PFSK-1 (cell line): ENCODE data around the gene GOLIM4.

Source experiments
- FOXP2 ChIP-seq: optimal IDR thresholded peaks from 2 replicates; pipeline ENCODE3; 2011; ENCODE audit warnings: borderline replicate concordance, control low read depth, inconsistent platforms; ENCODE audit not compliant: insufficient read depth; ENCODE audit errors: extremely low read length, extremely low read depth
- POLR2AphosphoS5 ChIP-seq: IDR thresholded peaks from 2 replicates; pipeline ENCODE4 v1.6.1; 2012; ENCODE audit warnings: low read depth, mild to moderate bottlenecking, control low read depth, low read length, moderate library complexity
- SIN3A ChIP-seq: IDR thresholded peaks from 2 replicates; pipeline ENCODE4 v1.6.1; 2012; ENCODE audit warnings: mild to moderate bottlenecking, low read length, moderate library complexity, borderline replicate concordance; ENCODE audit not compliant: insufficient read depth
- TAF1 ChIP-seq: IDR thresholded peaks from 2 replicates; pipeline ENCODE4 v1.6.1; 2012; ENCODE audit warnings: low read length, control low read depth, borderline replicate concordance; ENCODE audit not compliant: insufficient read depth
- TF ChIP-seq, protein P1 (sequence below), 2 experiments: IDR thresholded peaks; 2 replicates each; pipeline versions ENCODE4 v1.6.1 to v1.8.0; 2011 to 2012; ENCODE audit warnings: low read depth in 2 of 2, low read length in 2 of 2, control low read depth in 1 of 2, inconsistent platforms in 1 of 2, mild to moderate bottlenecking in 1 of 2, moderate library complexity in 1 of 2; ENCODE audit not compliant: insufficient read depth in 1 of 2

The GOLIM4 gene

GRCh38 chr3:168051531-168052471 is 43.9 kb downstream of the GOLIM4 start:
- no peak for TF ChIP-seq SIN3A
- TF ChIP-seq, protein P1, sequence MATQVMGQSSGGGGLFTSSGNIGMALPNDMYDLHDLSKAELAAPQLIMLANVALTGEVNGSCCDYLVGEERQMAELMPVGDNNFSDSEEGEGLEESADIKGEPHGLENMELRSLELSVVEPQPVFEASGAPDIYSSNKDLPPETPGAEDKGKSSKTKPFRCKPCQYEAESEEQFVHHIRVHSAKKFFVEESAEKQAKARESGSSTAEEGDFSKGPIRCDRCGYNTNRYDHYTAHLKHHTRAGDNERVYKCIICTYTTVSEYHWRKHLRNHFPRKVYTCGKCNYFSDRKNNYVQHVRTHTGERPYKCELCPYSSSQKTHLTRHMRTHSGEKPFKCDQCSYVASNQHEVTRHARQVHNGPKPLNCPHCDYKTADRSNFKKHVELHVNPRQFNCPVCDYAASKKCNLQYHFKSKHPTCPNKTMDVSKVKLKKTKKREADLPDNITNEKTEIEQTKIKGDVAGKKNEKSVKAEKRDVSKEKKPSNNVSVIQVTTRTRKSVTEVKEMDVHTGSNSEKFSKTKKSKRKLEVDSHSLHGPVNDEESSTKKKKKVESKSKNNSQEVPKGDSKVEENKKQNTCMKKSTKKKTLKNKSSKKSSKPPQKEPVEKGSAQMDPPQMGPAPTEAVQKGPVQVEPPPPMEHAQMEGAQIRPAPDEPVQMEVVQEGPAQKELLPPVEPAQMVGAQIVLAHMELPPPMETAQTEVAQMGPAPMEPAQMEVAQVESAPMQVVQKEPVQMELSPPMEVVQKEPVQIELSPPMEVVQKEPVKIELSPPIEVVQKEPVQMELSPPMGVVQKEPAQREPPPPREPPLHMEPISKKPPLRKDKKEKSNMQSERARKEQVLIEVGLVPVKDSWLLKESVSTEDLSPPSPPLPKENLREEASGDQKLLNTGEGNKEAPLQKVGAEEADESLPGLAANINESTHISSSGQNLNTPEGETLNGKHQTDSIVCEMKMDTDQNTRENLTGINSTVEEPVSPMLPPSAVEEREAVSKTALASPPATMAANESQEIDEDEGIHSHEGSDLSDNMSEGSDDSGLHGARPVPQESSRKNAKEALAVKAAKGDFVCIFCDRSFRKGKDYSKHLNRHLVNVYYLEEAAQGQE (IDR thresholded peaks at IDR 0.05; ENCODE audit: insufficient read depth in 1 of 2, low read depth in 2 of 2, low read length in 2 of 2): no peak
- no peak for TF ChIP-seq FOXP2
- TF ChIP-seq POLR2AphosphoS5: no peak
- no peak for TF ChIP-seq TAF1

DNA sequence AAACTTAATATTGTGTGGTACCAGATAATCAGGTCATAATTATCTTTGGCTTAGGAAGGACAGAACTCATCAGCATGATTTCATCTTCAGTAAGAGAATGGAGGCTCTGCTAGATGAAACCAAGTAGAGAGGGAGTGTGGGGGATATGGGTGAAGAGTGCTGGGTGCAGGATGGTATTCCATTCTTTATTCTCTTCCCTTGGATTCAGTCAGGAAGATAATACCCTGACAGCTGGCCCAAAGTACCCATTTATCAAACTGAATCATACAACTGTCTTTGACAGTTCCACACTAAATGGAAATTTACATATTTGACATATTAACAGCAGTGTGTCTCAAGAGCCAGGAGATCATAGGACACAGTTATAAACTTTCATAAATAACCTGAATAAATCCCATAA is 44.7 kb downstream of the GOLIM4 start:
- TF ChIP-seq, protein P1 (IDR thresholded peaks at IDR 0.05; ENCODE audit: insufficient read depth in 1 of 2, low read depth in 2 of 2, low read length in 2 of 2): no peak
- TF ChIP-seq TAF1 (no peak), FOXP2 (no peak), SIN3A (no peak), POLR2AphosphoS5 (no peak)

DNA sequence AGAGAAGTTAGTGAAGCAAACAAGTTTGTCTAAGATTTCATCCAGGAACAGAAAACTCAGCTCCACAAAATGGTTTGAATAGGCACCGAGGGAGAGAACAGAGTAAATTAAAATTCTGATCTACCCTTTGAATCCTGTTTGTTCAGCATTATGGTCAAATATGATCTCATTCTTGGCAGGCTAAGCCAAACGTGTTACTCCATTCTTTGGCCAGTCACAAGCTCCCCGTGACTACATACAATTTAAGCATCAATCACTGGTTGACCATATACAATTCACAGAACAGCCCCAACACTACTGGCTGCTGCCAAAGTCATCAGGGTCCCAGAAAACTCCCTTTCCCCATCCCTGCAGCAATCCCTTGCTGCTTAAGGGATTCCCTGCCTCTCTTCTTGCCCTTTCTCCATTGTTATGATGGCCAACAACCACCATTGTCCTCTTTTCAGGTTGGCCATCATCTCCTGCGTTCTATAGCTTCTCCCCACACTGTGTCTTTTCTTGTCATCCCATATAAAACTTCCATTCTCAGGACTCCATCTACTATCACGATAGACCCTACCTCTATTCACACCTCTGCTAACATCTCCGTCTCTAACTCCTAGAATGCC is 46.3 kb downstream of the GOLIM4 start:
- TF ChIP-seq TAF1 (no peak), FOXP2 (no peak), POLR2AphosphoS5 (no peak), SIN3A (no peak)
- TF ChIP-seq, protein P1 (IDR thresholded peaks at IDR 0.05; ENCODE audit: insufficient read depth in 1 of 2, low read depth in 2 of 2, low read length in 2 of 2): no peak

- TF ChIP-seq, protein P1 (IDR thresholded peaks at IDR 0.05; ENCODE audit: insufficient read depth in 1 of 2, low read depth in 2 of 2, low read length in 2 of 2): no peak
- TF ChIP-seq POLR2AphosphoS5: no peak
- TF ChIP-seq SIN3A: no peak
- no peak for TF ChIP-seq FOXP2
- no peak for TF ChIP-seq TAF1
Measured at GRCh38 chr3:168048414-168049330, 47.1 kb downstream of the GOLIM4 start.
